Lower leg skin (tissue), 4 donors: ENCODE results near the gene GMCL1. TPM values are rescaled to one million over a fixed set of nuclear protein-coding genes. Genes with fewer than 3 reads are reported as not detected.

Experiments used
- DNase-seq, 2 donors: peaks; one replicate each; pipeline ENCODE4 v3.0.0-alpha.2; 2019; ENCODE audit warnings: low spot score in 2 of 2
- H3K4me3 ChIP-seq: fragments of 200-600 bp; sonication (generic); 2 replicates; pipeline ENCODE4 v1.5.1; 2017; ENCODE audit warnings: mild to moderate bottlenecking, low read depth; ENCODE audit not compliant: poor library complexity, severe bottlenecking
- CTCF ChIP-seq, 3 donors: fragments of 450-650 bp; IDR thresholded peaks; one replicate each; pipeline ENCODE4 v1.5.1; 2016; ENCODE audit warnings: antibody characterized with exemption in 3 of 3, mild to moderate bottlenecking in 3 of 3, moderate library complexity in 2 of 3
- POLR2A ChIP-seq, 2 donors: fragments of 450-650 bp; IDR thresholded peaks; one replicate each; pipeline ENCODE4 v1.6.1; 2016 to 2017; ENCODE audit warnings: antibody characterized with exemption in 2 of 2, mild to moderate bottlenecking in 1 of 2, moderate library complexity in 1 of 2
- WGBS, 2 donors: methylation state at CpG; one replicate each; pipeline ENCODE4 v1.1.5; 2018; 5-methylcytosine and 5-hydroxymethylcytosine counted together
- intact Hi-C: fragments of 100-400 bp; cut with DNase I; formaldehyde crosslinking; loops from one replicate; pipeline ENCODE4 v1.15.0; 2023; ENCODE audit warnings: low total_unique reads
- total RNA-seq, 4 donors: library from RNA; depleted of rRNA; stranded (reverse); fragments of >200 nt; gene quantifications; one replicate each; pipeline ENCODE4 v1.1.0, GENCODE V29; 2016

GMCL1 gene
- total RNA-seq, 4 donors from 2014 or later, result 10.2 to 15.6 (median 12.1) TPM

DNA sequence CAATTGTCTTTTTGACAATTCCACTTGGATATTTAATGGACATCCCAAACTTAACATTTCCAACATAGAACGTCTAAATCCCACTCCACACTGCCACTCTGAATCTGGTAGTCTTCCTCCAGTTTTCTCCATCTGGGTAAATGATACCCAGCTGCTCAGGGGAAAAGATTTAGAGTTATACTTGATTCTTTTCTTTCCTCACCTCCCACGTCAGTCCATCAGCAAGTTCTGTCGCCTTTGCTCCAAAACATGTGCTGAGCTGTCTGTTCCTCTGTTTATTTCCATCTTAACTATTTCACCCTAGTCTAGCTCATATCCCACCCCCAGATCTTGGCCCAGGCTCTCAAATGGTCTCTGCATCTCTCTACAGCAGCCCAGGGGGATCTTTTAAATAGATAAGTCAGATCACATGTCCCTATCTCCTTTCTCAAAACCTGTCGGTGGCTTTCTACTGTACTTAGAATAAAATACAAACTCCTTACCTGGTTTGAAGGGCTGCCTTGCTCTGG is 43.4 kb upstream of the GMCL1 start:
- TF ChIP-seq POLR2A (IDR thresholded peaks at IDR 0.05) (no peak), CTCF (IDR thresholded peaks at IDR 0.05) (no peak)
- WGBS, 2 donors, result 83 to 84% methylated on average over 4 of the region's 4 CpGs
- no peak overlapping the region for H3K4me3 ChIP-seq
- DNase-seq, result no peak
- intact Hi-C loops, result no loop called here

DNA sequence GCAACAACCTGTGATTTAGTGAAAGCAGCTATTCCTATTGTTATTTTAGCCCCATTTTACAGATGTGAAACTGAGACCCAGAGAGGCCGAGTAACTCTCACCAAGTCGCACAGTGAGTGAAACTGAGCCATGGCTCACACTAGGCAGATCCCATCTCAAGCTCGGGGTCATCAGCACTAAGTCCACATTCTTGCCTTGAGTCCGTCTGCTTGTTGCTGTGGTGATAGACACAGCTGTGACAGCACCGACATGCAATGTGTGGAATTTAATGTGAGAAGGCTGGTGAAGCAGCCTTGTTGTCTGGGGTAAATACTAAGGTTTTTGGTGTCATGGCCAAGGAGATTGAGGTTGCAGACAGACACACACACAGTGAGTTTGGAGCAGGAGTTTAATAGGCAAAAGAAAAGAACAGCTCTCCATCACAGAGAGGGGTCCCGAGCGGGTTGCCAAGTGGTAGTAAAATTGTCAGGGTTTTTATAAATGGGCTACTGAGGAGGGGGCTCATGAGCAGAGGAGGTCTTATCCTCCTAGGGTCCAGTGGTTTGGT is 40.2 kb upstream of the GMCL1 start:
- WGBS, 2 donors, result 66 to 67% methylated on average over 7 of the region's 7 CpGs
- DNase-seq, result no peak
- intact Hi-C loops, result no loop called here
- no peak overlapping the region for H3K4me3 ChIP-seq
- no peak for TF ChIP-seq POLR2A (IDR thresholded peaks at IDR 0.05)
- TF ChIP-seq CTCF (IDR thresholded peaks at IDR 0.05), result peak in 1 of 3 donors; percentile 24

- H3K4me3 ChIP-seq, result no peak overlapping the region
- intact Hi-C loops, result no loop called here
- TF ChIP-seq CTCF (IDR thresholded peaks at IDR 0.05), result no peak
- TF ChIP-seq POLR2A (IDR thresholded peaks at IDR 0.05), result no peak
- WGBS, 2 donors, result 56 to 64% methylated on average over 7 of the region's 7 CpGs
- DNase-seq, result no peak
Observed at GRCh38 chr2:69789772-69790600, 39.5 kb upstream of the GMCL1 start.

GRCh38 chr2:69790601-69790959 is 38.9 kb upstream of the GMCL1 start:
- TF ChIP-seq CTCF (IDR thresholded peaks at IDR 0.05), result no peak
- TF ChIP-seq POLR2A (IDR thresholded peaks at IDR 0.05), result no peak
- no peak overlapping the region for H3K4me3 ChIP-seq
- DNase-seq, result no peak
- 16 to 29% methylated on average over 1 of the region's 1 CpG for WGBS, 2 donors
- intact Hi-C loops, result no loop called here

DNA sequence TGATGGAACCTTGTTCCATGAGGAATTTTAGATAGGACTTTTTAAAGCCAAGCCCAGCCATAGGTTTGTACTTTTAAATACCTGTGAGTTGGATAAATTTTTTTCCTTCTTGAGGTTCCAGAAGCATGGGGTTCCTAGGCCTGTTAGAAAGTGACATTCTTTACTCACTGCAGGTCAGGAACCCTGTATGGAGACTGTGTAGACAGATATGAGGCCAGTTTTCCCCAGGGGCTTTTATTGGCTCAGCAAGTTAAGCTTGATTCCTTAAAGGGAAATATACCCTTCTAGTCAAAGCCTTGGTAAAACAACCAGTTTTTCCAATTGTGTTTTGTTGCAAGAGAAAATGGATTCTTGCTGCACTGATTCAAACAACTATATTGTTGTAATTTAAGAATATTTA is 38.4 kb upstream of the GMCL1 start:
- H3K4me3 ChIP-seq, result no peak overlapping the region
- intact Hi-C loops, result no loop called here
- no peak for DNase-seq
- TF ChIP-seq POLR2A (IDR thresholded peaks at IDR 0.05) (no peak), CTCF (IDR thresholded peaks at IDR 0.05) (no peak)
